ENCODE measurements around the gene PDE9A. TPM values are rescaled to one million over a fixed set of nuclear protein-coding genes. Genes with fewer than 3 reads are reported as not detected.

The PDE9A gene
- total and polyA plus RNA-seq, 2 donors (not counting 3 experiments of a cell fraction or from before 2014, with no cell fraction given): 0.28 to 2.2 TPM

DNA sequence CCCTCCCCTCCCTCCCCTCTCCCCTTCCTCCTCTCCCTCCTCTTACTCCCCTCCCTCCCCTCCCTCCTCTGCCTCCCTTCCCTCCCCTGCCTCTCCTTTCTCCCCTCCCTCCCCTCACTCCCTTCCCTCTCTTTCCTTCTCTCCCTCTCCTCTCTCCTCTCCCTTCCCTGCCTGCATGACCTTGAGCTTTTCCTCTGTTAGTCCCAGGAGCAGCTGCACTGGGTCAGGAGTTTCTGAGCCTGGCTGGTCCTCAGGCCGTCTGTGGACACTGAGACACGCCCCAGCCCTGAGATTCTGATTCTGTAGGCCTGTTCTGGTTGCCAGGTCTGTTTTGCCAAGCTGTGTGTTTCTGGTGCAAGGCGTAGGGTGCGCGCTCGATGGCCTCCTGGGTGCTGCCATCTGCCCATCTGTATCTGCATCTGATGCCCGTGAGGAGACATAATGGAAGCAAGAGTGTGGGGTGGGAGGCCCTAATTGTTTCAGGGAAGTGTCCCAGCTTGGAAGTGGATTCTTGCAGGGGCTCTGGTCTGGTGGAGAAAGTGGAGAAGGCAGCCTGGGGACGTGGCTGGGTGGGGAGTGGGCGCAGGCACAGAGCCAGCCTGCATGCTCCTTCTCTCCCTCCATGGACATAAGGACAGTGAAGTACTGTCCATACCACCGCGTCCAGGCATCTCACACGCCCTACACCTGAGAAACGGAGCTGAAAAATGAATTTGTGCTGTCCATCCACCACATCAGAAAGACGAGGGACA lies 128.7 kb downstream of the PDE9A start:
- Histone ChIP-seq H3K27me3 (ENCODE audit: control insufficient read depth in 2 of 2, insufficient read depth in 2 of 2, low read length in 2 of 2) (peaks cover 10 to 12% of the 10 kb centered on the region in 2 experiments), H4K20me1 (replicated peaks; ENCODE audit: control insufficient read depth, extremely low read depth, insufficient read depth, low read length) (no peaks in the 10 kb centered on the region), H2AFZ (ENCODE audit: low read depth, low read length) (no peak overlapping the region), H3K27ac (ENCODE audit: insufficient read depth, low read depth, low read length) (no peak overlapping the region), H3K79me2 (ENCODE audit: control insufficient read depth, insufficient read depth, low read length) (no peaks in the 10 kb centered on the region), H3K4me1 (ENCODE audit: control insufficient read depth, extremely low read depth, insufficient read depth, low read length) (peaks cover 18% of the 10 kb centered on the region), H3K4me3 (replicated peaks in 1 of 3; ENCODE audit: insufficient read depth in 1 of 3, low read depth in 1 of 3, low read length in 3 of 3) (no peak overlapping the region), H3K9me3 (replicated peaks; ENCODE audit: control insufficient read depth, insufficient read depth, low read length) (no peaks in the 10 kb centered on the region), H3K9me1 (replicated peaks; ENCODE audit: control insufficient read depth, extremely low read depth, insufficient read depth, low read length) (no peaks in the 10 kb centered on the region), H3K4me2 (ENCODE audit: insufficient read depth, low read length) (no peak overlapping the region), H3K9ac (replicated peaks; ENCODE audit: extremely low read depth, insufficient read depth, low read length) (no peak overlapping the region), H3K36me3 (ENCODE audit: control insufficient read depth in 2 of 2, extremely low read depth in 1 of 2, insufficient read depth in 2 of 2, low read length in 2 of 2) (no peaks in the 10 kb centered on the region)
- no peak for FAIRE-seq
- BruUV-seq (replicated peaks): no TSS peak
- ChIA-PET CTCF (no interaction called here), POLR2A (no interaction called here)
- DNase-seq (ENCODE audit: low read depth, low spot score): peak; percentile 13
- intact Hi-C loops (cut with micrococcal nuclease): no loop called here
- TF ChIP-seq JUN (IDR thresholded peaks at IDR 0.05; ENCODE audit: borderline replicate concordance, insufficient read depth, insufficient read length, low read depth) (no peak), MAX (IDR thresholded peaks at IDR 0.05; ENCODE audit: insufficient read depth, insufficient read length) (no peak), POLR2A (IDR thresholded peaks at IDR 0.05; ENCODE audit: low read depth, low read length) (no peak), CTCF (IDR thresholded peaks at IDR 0.05; ENCODE audit: extremely low read depth in 1 of 2, insufficient read depth in 1 of 2, low read depth in 1 of 2, low read length in 2 of 2) (no peak), MYC (IDR thresholded peaks at IDR 0.05; ENCODE audit: low read depth, low read length) (no peak), GATA2 (IDR thresholded peaks at IDR 0.05; ENCODE audit: insufficient read depth, insufficient read length, low read depth, low read length) (no peak), POLR2AphosphoS5 (IDR thresholded peaks at IDR 0.05; ENCODE audit: insufficient read depth, low read depth, low read length) (no peak), FOS (IDR thresholded peaks at IDR 0.05; ENCODE audit: borderline replicate concordance, insufficient read depth, low read length) (no peak), EZH2 (IDR thresholded peaks at IDR 0.05; ENCODE audit: borderline replicate concordance, low read depth, low read length, severe bottlenecking) (no peak)
- dilution Hi-C loops (cut with MboI; ENCODE audit: extremely low pct_ligation_motif_present, low sequenced_read_pairs): no loop called here
